Glomerular visceral epithelial cell (primary cell): Measurements from ENCODE around the gene RRP1.
"Not testable (repeated sequence)": the region's sequence is repeated elsewhere in the genome, so short reads cannot be mapped to it uniquely, and the experiment has no call there.

Experiments
- DNase-seq: peaks from one replicate; pipeline ENCODE4 v3.0.0-alpha.2; 2016; ENCODE audit errors: extremely low spot score

The RRP1 gene

DNA sequence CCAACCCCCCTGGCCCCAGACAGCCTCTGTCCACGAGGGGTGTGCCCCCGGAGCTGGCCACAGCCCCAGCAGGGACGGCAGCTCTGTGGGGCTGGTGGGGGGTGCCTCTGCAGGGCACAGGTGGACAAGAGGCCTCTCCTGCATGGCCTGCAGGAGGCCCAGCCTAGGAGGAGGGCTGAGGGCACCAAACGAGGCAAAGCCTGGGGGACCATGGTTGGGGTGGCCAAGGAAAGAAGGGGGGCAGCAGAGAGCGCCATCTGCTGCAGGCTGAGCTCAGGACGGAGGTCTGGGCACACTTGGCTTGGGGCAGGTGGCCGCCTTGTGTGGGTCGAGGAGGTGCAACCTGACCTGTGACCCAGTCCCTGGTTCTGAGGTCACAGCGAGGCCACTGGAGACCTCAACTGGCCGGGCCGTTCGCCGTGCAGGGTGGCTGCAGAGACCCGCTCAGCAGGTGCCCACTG is 27.3 kb downstream of the RRP1 start:
- DNase-seq: no peak

DNA sequence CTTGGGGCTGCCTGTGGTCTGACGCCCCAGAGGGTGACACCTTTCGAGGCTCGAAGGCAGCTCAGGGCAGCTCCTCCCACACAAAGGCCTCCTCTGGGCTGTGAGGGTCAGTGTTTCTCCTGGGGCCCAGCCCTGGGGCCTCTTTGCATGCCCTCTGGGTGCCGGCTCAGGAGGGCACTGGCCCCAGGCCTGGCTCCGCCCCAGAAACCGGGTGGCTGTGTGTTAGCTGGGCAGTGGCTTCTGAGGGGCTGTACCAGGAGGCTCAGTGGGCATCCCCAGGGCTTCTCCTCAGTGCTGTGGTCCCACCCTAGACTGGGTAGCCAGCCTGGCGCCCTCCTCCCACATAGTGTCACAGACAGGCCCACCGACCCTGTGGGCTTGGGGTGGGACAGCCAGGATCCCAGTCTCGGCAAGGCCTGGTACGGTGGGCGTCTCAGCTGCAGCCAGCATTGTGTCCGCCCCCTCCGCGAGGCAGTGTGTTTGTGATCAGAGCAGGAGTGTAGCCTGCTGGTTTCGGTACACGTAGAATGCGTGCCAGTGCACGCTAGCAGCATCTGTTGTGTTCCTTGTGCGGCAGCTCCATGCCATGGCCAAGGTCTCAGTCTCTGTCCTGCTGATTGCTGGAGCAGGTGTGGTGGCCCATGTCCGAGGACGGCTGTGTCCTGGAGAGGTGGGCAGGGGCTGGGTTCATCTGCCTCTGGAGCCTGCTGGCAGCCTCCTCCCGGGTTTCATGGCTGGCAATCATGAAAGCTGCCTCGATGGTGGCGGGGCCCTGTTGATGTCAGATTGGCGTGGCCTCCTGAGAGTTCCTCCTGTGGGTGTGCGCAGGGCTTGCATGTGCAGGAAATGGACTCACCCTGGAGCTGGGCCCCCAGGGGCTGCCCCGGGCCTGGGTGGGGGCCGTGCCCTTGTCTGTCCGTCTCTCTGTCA is 28.0 kb downstream of the RRP1 start:
- no peak for DNase-seq

DNA sequence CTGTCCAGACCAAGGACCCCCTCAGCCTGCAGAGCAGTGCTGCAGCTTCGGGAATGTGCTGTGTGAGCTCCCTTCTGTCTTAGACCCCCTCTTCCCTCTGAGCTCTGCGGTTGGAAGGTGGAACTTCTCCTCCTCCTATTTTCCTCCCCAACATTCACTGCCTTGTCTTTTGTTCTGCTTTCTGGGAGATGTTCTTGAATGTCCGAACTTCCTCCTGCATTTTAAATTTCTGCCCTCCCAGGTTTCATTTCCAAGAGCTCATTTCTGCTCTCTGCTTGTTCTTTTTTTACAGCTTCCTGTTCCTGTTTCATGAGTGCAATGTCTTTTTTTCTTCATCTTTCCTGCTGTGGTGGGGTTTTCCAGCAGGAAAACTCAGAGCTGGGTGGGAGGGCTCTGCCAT is 29.3 kb downstream of the RRP1 start:
- DNase-seq: no peak

DNA sequence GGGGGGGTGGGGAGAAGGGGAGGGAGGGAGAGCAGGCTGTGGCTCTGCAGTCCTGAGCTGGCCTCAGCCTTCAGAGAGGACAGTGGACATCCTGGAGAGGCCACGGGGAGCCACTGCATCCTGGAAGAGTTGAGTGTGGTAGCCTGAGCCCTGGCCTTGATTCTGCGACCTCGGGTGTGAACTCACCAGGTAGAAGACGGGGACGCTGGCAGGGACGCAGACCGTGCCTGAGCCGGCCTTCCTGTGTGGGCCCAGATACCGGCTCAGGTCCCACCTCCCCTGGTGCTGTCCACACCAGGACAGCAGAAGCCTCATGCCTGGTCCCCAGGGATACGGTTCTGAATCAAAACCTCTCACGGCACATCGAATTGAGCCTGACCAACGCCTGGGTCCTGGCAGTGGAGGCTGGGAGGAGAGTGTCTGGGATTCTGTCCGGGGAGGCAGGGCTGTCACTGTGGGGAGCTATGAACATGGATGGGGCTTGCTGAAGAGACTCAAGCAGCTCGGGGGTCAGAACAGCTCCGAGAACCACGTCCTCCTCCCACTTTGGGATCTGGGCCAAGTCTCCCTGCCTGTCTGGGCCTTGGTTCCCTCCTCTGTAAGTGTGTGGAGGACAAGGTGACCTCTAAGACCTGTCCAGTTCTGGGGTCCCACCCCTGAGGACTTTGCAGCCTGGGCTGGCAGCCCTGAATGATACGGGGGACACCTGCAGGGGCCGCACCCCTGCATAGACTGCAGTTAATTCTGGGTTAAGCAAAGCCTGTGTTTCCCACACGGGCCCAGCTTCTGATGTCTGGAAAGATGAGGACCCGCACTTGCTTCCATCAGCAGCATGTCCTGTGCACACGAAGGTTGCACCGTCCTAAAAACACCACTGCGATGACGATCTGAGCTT is 30.4 kb downstream of the RRP1 start:
- no peak for DNase-seq

DNA sequence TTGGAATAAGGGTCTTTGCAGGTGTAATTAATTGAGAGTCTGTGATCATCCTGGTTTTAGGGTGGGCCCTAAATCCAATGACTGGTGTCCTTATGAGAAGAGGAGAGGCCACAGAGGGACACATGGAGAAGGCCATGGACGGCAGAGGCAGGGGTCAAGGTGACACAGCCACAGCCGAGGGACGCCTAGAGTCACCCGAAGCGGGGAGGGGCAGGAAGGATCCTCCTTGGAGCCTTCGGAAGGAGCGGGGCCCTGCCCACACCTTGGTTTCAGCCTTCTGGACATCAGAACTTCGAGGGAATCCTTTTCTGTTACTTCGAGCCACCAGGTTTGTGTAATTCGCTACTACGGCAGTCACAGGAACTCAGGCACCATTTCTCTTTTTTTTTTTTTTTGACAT is 31.1 kb downstream of the RRP1 start:
- DNase-seq: no peak

DNA sequence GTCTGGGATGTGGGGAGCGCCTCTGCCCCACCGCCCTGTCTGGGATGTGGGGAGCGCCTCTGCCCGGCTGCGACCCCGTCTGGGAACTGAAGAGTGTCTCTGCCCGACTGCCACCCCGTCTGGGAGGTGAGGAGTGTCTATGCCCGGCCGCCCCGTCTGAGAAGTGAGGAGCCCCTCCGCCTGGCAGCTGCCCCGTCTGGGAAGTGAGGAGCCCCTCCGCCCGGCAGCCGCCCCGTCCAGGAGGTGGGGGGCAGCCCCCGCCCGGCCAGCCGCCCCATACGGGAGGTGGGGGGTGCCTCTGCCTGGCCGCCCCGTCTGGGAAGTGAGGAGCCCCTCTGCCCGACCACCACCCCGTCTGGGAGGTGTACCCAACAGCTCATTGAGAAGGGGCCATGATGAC is 32.8 kb downstream of the RRP1 start:
- DNase-seq: not testable (repeated sequence)

DNA sequence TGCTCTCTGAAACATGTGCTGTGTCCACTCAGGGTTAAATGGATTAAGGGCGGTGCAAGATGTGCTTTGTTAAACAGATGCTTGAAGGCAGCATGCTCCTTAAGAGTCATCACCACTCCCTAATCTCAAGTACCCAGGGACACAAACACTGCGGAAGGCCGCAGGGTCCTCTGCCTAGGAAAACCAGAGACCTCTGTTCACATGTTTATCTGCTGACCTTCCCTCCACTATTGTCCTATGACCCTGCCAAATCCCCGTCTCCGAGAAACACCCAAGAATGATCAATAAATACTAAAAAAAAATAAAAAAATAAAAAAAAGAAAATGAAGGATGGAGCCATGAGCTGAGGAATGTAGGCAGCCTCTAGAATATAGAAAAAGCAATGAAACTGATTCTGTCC is 33.4 kb downstream of the RRP1 start:
- not testable (repeated sequence) for DNase-seq

DNA sequence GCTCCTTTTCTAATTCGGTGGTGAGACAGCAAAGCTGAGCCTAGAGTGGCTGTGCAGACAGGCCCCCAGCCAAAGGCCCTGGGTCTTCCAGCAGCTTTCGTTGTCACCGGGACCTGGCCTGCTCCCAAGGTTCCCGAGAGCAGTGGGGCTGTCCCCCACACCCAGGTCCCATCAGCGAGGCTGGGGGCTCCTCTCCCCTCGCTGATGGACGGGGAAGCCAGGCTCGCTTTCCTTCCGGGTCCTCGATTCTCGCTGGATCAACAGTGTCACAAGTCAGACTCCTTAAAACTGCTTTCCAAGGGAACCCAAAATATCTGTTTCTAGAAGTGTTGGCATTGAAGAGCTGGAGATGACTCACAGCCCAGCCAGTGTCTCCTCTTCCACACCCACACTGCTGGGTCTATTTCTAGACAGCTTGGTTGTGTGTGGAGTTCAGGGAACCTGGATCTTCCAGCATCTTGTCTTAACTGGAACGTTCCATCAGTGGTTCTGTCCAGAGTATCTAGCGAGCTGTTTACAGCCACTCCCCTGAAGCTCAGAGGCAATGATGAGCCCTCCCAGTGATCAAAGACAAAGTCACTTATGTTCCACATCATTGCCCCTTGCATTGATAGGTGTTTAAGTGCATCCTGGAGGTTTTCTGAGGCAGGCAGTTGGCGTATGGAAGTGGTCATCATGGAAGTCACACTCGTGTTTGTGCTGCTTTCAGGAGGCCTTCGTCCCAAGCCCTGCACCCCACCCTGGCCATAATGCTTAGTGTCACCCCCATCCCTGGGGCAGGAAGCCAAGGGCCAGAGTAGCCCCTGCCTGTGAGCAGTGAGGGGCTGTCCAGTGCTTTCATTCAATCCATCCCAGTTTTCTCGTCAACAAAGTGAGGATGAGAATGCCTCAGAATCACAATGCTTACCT is 35.2 kb downstream of the RRP1 start:
- peak; percentile 20 for DNase-seq

DNA sequence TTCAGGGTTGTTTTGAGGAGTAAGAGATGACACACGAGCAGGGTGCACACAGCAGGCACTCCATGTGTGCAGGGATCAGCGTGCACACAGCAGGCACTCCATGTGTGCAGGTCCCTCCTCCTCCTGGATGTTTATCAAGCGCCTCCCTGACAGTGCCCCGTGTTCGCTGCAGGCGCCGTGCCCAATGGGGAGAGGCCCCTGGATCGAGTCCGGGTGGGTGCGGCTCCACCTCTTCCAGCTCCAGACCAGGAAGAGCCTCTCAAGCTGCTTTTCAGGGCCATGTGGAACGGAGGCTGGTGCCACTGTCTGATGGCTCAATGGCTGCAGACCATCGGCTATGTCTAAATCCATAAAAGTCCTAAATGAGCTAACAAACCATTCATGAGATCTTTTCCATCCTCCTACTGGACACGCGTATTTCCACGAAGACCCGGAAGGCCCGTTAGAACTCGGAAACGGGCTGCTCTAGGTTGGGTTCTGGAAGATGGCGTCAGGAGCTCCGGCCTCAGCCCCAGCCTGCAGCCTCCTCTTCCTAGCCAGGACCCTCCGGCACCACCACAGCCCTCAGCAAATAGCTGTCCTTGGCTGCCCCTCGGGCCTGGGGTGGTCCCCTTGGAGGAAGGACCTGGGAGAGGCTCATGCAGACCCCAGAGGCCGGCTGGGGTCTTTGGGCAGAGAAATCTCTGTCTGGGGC is 36.0 kb downstream of the RRP1 start:
- no peak for DNase-seq

DNA sequence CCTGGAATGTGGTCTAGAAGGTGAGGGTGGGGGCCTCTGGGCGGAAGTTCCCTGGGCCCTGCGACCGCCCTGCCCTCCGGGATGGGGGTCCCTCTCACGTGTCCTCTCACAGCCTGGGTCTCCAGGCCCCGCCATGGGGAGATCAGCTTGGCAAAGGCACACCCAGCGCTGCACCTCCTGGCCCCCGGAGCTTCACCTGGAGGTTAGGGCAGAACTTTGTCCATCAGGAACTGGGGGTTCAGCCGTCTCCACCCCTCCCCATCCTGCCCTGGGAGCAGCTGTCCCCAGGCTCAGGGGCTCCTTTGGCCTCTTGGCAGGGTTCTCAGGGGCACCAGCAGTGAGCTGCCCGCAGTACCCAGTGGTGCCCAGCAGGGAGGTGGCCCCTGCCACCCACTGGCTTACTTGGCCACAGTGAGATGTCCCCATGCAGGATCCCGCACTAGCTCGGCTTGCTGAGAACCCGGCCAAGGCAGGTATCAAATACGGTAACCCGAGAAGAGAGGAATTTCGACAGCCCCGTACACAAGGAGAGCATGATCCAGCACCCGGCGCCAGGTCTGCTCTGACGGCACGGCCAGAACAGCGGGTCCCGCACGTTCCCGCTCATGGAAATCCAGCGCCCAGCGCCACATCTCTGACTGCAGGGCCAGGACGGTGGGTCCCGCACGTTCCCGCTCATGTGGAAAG is 36.7 kb downstream of the RRP1 start:
- DNase-seq: no peak

DNA sequence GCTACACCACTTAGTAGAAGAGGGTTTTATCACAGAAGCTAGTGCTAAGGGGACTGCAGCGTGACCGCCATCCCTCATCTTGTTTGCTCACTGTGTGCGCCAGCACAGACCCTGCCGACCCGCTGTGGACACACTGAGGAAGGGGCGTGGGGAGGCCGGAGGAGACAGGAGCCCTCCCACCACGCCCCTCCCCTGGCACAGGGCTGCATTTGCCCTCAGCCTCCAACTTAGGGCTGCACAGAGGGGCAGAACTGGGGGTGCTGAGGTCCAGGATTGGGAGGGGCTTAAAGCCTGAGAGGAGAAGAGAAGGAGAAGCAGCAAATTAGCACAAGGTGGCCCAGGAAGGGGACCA is 37.2 kb downstream of the RRP1 start:
- DNase-seq: no peak

DNA sequence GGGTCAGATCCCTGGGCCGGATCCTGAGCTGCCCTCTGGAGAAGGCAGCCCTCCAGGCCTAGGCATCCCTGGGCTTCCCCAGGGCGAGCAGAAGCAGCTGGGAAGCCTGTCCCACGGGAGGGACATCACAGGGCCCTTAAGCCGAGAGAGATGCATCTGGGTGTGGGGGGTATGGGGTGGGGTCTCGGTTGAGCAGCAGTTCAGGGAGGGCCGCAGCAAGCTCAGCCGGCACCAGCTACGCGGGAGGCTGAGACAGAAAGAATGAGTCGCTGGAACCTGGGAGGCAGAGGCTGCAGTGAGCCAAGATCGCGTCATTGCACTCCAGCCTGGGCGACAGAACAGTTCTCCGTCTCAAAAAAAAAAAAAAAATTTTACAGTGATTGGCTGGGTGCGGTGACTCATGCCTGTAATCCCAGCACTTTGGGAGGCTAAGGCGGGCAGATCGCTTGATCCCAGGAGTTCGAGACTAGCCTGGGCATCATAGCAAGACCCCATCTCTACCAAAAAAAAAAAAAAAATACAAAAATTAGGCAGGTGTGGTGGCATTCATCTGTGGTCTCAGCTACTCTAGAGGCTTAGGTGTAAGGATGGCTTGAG is 37.7 kb downstream of the RRP1 start:
- DNase-seq: peak; percentile 49

DNA sequence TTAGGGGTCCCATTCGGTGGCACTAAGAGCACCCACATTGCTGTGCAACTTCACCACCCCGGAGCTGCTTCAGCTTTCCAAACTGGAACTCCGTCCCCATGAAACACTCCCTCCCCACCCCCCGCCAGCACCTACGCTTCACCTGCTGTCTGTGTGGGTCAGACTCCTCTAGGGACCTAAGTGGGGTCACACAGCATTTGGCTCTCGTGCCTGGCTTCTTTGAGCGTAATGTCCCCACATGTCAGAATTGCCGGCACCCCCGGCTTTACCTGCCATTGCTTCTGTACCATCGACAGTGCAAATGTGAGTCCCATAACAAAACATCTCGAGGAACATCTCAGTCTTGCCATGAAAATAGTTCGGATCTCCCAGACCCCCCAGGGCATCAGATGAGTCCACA is 39.8 kb downstream of the RRP1 start:
- no peak for DNase-seq

DNA sequence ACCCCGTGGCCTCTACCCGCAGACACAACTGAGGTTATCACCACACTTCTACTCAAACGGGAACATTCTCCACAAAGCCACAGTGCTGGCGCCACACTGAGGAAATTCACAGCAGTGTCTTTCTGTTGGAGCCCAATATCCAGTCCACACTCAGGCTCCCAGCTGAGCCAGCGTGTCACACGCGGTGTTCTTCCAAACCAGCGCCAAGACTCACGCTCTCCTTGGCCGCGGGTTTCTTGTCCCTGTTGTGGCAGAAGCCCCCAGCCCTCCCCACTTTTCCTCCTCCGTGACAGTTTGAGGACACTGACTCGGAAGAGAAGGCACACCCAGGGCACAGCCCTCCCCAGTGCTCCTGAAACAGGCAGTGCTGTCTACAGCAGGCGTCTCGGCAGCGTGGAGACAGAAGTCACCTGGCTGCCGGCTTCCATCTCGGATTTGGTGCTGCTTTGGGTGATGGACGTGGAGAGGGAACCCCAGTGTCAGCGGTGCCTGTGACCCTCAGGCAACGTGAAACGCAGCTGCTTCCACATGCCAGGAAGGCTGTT is 40.3 kb downstream of the RRP1 start:
- no peak for DNase-seq

DNA sequence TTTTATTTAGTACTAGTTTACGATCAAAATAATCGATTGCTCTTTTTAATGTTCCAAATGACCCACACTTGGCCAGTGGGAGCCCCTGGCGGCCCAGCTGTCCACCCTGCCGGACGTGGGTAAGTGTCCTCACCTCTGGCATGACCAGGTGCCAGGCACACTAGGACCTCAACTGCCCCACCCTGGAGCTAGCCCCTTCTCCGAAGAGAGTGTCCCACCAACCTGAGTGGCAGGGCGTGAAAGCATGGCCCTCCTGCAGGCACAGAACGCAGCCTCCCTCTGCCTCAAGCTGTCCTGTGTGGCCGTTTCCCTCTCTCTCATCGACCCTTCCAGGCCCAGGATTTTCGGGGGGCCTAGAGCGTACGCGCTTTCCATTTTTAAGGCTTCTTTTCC is 42.8 kb downstream of the RRP1 start:
- no peak for DNase-seq

DNA sequence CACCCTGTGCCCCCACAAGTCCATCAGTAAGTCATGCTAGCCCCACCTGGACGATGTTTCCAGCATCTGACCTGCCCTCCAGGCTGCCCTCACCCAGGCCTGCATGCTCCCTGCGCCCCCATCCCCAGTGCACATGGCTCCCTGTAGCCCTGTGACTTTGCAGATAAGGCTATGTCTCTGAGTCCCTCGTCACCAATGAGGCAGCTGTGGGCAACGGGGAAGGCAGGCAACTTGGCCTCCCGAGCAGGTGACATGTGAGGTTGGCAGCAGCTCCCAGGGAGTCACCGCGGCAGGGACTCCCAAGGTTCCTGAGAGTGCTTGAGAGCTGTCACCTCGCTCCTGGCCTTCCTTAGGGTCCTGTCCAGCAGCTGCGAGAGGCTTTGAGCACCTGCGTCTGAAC is 43.3 kb downstream of the RRP1 start:
- DNase-seq: no peak

DNA sequence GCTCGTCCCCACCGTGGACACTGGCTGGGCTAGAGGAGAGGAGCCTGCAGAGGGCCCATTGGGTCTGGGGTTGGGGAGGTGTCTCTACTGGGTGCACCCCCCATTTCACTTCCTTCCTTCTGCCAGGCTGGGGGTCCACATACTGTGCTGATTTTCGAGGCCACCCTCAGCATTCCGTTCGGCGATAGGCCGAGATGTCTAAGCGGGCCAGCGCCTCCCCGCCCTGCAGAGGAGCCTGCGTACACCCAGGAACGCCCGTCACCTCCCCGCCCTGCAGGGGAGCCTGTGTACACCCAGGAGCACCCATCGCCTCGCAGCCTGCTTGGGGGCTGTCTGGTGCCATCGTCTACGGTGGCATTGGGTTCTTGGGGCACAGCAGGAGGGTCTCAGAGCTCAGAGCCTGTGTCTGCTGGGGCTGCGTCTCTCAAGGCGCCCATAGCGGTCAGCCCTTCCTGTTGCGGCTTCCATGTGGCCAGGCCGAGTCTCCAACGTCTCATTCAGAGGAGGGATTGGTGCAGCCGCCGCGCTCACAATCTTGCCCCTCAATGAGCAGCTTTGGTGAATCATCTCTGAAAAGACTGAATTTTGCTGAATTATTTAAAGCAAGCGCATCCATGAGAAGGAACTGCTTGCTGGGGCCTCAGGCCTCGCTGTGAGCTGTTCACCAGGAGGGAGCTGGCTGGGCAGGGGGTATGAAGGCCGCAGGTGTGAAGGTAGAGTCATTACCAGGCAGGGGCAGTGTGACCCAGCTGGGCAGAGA is 44.9 kb downstream of the RRP1 start:
- DNase-seq: no peak

DNA sequence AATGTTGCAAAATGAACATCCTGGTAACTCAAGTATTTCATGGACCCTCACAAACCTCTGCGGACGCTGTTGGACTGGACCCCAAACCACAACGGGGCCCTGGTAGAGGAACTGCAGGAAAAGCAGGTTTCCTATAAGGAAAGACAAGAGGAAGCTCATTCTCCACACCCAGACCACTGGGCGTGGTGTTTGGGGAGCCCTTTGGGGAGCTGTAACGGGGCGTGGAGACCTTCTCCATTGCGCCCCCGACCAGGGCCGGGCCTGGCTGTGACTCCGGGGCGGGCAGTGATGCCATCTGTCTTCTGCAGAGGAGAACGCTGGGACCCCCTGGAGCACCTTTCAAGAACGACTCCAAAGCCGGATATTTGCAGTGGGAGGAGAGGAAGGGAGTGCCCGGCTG is 45.7 kb downstream of the RRP1 start:
- DNase-seq: no peak

DNA sequence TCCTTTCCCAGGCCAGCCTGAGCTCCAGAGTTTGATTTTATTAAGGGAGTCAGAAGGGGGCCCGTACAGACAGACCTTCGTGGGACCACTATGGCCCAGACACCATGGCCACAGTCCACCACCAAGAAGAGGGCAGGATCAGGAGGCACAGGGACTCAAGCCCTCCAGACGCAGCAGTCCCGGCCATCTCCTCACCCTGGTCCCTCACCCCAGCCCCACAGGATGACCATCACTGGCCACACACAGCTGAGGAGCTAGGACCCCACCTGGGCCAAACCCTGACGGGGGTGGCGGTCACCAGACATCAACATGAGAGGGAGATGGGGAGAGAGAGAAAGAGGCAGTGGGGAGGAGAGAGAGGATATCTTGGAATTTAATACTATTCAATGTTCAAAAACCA is 46.5 kb downstream of the RRP1 start:
- no peak for DNase-seq
